GM21528 (cell line): ENCODE data around the gene CDH1.

Source experiments
- ATAC-seq: cut with Tn5 transposase; IDR thresholded peaks from one replicate; pipeline ENCODE4 v1.9.1; 2021; ENCODE audit warnings: mild to moderate bottlenecking, moderate library complexity; ENCODE audit not compliant: unreplicated experiment, low FRiP score

The CDH1 gene

GRCh38 chr16:68759062-68759461, 22.0 kb downstream of the CDH1 start:
- no peak for ATAC-seq

- peak; percentile 52 for ATAC-seq
Observed at GRCh38 chr16:68760671-68761275, 23.7 kb downstream of the CDH1 start.

GRCh38 chr16:68762996-68763756, 26.1 kb downstream of the CDH1 start:
- no peak for ATAC-seq

- no peak for ATAC-seq
Observed at GRCh38 chr16:68764862-68765261, 27.8 kb downstream of the CDH1 start.

GRCh38 chr16:68767581-68767980, 30.5 kb downstream of the CDH1 start:
- ATAC-seq: no peak

GRCh38 chr16:68768175-68768574, 31.1 kb downstream of the CDH1 start:
- no peak for ATAC-seq

GRCh38 chr16:68768771-68769170, 31.7 kb downstream of the CDH1 start:
- no peak for ATAC-seq

- ATAC-seq: no peak
Observed at GRCh38 chr16:68770671-68771070, 33.6 kb downstream of the CDH1 start.

GRCh38 chr16:68772030-68772681, 35.1 kb downstream of the CDH1 start:
- no peak for ATAC-seq

GRCh38 chr16:68772871-68773270, 35.8 kb downstream of the CDH1 start:
- no peak for ATAC-seq

GRCh38 chr16:68774982-68775634, 38.0 kb downstream of the CDH1 start:
- no peak for ATAC-seq

GRCh38 chr16:68776821-68777485, 39.9 kb downstream of the CDH1 start:
- peak; percentile 79 for ATAC-seq

- ATAC-seq: no peak
Observed at GRCh38 chr16:68778551-68779231, 41.6 kb downstream of the CDH1 start.

GRCh38 chr16:68779891-68780290, 42.8 kb downstream of the CDH1 start:
- ATAC-seq: no peak

- ATAC-seq: no peak
Observed at GRCh38 chr16:68781784-68782183, 44.7 kb downstream of the CDH1 start.

- ATAC-seq: peak; percentile 69
Observed at GRCh38 chr16:68782198-68783174, 45.4 kb downstream of the CDH1 start.

- ATAC-seq: no peak
Observed at GRCh38 chr16:68784226-68784625, 47.1 kb downstream of the CDH1 start.

GRCh38 chr16:68784721-68785120, 47.6 kb downstream of the CDH1 start:
- ATAC-seq: no peak

- ATAC-seq: no peak
Observed at GRCh38 chr16:68785715-68786114, 48.6 kb downstream of the CDH1 start.
